GM15510 (cell line): ENCODE results near the gene COG7.

Source experiments
- POLR2A ChIP-seq: IDR thresholded peaks from 3 replicates; pipeline ENCODE4 v1.6.1; 2011; ENCODE audit warnings: borderline replicate concordance; ENCODE audit not compliant: insufficient read length; ENCODE audit errors: extremely low read depth

COG7 gene

DNA sequence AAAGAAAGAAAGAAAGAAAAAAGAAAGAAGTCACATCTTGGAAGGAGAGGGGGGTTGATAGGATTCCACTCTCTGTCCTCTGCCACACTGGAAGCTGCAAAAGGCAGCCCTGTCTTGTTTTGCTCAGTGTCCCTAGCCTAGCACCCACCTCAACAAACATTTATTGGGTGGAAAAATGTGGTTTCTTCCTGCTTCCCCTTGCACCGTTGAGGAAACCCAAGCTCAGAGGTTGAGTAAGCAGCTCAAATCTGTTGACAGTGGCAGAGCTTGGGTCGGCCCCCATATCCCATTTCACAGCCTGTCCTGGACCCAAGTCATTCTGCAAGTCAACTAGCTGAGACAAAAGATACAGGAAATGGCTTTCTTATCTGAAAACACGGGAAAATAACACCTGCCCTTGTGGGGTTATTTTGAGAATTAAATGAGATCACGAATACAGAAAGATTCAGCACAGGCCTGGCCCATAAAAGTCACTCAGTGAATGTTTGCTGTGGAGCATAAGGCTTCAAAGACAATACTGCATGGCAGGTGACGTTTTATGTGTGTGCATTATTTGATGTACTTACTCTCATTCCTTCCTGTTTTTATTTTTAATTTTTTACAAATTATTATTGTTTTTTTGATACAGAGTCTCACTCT, 87.3 kb downstream of the COG7 start:
- TF ChIP-seq POLR2A = no peak

DNA sequence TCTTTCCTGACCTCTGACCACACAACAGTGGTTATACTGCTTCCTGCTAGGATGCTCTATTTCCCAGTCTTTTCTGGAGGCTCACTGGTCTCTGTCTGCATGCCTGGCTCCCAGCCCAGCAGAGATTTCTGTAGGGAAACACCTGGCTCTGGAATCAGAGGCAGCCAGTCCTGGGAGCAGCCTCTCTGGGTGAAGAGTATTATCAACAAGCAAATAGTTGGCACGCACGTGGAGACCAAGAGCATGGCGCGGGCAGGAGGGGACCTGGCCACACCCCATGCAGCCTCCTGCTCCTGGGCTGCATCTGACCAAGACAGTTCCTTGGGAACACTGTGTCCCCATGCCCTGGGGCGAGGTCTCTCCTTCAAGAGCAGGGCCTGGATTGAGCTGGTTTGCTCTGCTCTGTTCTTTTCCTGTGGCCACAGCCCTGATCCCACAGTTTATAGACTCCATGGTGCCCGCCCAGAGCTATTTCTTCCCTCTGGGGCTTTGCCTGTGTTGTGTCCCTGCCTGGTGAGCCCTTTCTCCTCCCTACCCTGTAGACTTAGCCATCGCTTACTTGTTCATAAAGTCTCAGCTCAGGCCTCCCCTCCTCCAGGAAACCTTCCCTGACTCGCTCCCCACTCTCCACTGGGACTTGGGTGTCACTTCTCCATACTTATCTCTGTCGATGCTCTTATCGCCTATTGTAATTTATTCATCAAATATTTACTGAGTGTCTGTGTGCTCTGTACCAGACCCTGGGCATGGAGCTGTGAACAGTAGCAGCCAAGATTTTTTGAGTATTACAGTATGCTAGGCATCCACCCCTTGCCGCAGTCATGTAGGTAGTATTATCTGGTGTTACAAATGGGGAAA, 90.3 kb downstream of the COG7 start:
- no peak for TF ChIP-seq POLR2A

DNA sequence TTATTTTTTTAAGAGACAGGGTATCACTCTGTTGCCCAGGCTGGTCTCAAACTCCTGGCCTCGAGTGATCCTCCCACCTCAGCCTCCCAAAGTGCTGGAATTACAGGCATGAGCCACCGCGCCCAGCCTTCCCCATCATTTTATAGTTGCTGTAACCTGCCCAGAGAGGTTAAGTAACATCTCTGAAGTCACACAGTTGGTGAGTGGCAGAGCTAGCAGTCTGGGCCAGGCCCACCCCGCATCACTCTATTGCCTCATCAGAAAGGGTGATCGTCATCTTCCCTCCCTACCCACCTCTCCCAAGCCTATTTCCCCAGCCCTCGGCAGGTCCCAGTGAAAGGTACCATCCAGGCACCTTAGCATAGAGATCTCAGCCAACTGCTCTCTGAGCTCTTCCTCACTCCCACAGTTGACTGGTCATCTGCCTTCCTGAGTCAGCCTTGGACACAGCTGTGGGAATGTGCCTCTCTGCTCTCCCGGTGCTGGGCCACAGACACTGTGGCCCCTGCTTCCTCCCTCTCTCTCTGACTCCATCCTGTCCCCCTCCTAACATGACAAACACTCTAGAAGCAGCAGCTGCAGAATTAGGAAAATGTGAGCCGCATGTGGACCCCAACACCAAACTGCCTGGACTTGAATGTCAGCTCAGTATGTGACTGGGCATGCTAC, 93.8 kb downstream of the COG7 start:
- no peak for TF ChIP-seq POLR2A

DNA sequence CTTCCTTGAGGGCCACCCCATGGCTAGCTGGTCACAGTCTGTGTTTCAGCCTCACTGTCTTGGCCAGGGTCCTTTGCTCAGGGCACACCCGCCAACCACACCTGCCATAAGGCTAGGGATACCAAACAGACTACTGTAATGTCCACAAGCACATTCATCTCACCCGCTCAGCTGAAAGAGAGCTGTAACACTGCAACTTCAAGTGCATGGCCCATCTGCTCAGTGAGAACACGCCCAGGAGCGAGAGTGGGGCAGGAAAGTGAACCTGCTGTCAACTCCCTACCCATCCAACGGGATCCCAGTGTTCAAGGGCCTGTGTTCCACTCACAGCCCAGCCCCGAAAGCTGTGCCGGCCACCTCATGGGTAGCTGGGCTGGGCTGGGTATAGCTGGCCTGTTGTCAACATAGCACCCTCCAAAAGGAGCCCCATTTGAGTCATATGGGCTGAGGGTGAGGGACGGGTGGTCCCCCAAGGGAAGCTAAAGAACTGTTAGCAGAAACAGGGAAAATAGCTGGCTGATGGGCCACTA, 95.2 kb downstream of the COG7 start:
- TF ChIP-seq POLR2A = no peak

DNA sequence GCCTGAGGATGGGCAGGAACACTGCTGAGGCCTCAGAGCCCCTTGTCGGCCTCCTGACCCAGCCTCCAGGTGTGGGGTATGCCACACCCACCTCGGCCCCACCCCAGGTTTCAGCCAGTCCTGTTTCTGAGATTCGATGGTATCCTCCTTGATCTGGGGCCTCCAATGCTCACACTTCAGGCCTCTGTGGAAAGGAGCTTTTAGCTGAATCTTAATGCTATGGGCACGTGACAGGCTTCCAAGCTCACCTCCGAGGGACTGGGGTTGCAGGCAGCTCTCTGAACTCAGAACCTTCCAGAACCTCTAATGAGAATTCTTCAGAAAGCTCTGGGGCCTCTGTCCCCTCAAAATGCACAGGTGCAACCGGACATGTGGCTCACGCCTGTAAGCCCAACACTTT, 96.0 kb downstream of the COG7 start:
- TF ChIP-seq POLR2A = no peak

DNA sequence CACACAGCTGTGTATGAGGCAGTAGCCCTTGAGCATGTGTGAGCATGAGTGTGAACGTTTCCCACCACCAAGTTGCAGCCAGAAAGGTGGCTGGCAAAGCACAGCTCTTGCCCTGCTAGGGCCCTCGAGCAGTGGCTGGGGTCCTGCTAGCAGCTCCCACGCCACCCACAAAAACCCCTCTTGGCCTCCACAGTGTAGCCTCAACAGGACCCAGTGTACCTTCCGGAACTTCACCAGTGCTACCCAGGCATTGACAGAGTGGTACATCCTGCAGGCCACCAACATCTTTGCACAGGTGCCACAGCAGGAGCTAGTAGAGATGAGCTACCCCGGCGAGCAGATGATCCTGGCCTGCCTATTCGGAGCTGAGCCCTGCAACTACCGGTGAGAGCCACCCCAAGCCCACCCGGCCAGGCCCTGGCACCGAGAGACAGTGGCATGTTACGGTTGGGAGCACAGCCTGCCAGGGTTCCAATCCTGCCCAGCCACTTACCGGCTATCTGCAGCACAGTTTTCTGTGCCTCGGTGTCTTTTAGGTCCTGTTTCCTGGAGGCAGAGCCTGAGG, 97.8 kb downstream of the COG7 start:
- TF ChIP-seq POLR2A = no peak

DNA sequence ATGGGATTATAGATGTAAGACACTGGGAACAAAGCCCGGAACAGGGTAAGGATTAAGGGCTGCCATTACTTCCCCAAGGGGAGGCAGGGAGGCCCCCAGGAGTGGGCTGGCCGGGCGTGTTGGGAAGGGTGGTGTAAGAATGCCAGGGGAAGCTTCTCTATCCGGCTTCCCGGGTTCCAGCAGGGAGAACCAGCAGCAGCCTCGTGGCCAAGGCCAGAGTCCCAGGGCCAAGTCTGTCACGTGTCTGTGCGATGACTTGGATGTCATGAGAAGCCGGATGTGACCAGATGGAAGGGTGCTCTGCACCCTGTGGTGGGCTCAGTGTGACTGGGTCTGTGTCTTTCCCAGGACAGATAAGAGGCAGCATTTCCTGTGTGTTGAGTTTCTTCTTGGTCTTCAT, 98.7 kb downstream of the COG7 start:
- TF ChIP-seq POLR2A = no peak

DNA sequence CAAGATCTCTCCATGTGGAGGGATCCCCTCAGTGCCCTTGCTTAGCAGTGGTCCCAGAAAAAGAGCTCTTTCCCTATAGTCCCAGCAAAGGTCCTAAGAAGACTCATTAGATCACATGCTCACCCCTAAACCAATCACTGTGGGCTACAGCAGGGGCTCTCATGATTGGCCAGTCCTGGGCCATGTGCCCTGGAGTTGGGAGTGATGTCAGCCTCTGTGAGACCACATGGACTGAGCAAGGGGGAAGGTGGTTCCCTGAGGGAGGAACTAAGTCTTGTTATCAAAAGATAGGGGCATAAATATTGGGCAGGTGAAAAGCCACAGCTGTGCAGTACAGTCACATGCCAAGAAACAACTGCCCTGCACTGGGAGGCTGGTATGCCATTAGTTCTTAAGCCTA, 99.5 kb downstream of the COG7 start:
- no peak for TF ChIP-seq POLR2A

DNA sequence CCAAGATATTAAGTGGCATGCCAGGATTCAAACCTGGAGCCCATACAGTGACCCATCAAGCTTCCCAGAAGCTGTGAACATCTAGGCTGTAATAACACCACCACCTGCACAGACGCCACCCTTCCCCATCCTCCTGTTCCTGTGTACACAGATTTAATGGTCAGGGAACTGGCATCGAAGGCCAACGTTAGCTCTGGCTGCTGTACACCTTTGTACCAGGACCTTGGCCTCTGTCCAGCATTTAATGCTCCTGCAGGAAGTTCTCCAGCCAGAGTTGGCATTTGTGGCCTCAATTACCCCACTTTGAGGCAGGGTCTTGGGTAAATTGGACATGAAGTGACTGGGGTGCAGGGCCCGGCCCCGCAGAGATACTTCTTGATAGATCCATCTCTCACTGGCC, 101.6 kb downstream of the COG7 start:
- TF ChIP-seq POLR2A = no peak

DNA sequence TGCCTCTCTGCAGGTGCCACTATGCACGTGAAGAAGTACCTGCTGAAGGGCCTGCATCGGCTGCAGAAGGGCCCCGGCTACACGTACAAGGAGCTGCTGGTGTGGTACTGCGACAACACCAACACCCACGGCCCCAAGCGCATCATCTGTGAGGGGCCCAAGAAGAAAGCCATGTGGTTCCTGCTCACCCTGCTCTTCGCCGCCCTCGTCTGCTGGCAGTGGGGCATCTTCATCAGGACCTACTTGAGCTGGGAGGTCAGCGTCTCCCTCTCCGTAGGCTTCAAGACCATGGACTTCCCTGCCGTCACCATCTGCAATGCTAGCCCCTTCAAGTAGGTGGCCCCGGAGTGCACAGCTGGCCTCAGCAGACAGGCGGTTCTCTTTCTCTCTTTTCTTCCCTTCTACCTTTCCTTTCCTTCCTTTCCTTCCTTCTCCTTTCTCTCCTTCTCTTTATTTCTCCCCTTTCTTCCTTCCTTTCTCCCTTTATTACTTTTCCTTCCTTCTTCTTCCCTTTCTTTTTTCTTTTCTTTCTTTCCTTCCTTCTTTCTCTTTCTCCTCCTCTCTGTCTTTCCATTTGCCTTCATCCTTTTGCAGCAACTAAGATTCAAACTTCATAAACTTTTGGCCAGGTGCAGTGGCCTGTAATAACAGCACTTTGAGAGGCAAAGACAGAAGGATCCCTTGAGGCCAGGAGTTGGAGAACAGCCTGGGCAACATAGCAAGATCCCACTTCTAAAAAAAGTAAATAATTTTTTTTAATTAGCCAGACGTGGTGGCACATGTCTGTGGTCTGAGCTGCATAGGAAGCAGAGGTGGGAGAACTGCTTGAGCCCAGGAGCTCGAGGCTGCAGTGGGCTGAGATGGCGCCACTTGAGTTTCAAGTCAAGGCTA, 104.2 kb downstream of the COG7 start:
- no peak for TF ChIP-seq POLR2A

DNA sequence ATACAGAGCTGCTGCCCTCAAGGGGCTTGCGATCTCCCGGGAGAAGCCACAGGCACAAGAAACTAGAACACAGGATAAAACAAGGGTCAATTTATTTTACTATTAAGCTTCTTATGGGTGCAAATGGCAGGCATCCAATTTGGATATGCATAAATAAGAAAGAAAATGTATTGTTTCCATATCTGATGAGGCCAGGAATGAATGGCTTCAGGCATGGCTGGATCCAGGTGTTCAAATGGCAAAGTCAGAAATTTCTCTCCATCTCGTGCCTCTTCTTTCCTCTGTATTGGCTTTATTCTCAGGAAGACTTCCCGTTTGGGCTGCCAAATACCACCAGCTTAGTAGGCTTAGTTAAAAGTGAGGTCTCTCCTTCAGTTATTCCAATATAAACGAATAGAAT, 107.8 kb downstream of the COG7 start:
- TF ChIP-seq POLR2A = no peak

DNA sequence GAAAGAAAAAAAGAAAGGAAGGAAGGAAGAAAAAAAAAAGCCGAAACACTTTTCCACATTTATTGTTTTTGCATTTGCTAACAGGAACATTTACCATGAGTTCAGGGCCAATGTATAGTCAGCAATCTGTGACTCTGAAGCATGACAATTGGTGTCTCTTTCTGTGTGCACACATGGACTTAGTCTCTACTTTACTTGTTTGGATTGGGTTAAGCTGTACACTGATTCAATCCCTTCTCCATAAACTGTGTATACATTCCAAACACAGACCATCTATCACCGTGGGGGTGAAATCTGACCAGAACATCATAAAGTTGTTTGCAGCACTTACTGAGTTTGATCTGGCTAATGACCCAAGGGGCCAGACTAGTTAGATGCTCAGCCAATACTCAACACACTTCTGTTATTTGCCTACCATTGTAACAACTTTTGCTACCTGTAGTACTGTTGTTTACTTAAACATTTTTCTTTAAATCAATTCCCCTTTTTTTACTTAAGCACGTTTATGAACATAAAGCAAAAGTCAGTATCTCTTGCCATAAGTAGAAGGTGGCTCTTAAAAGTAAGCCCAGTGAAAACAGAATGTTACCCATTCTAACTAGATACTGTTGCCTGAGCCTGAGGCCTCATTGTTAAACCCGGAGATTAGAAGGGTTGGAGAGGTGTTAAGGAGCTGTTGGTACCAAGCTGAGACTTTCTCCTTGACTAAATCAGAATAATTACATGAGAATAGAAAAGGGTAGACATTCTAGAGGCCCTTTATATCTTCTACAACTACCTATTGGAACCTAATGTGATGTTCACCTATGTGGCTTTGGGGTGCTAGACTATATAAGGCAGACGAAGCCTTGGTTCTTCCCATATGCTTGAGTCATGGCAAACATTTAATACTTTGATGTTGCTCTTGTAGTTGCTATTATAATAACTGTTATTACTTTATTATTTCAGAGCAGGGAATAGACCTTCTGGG, 109.1 kb downstream of the COG7 start:
- no peak for TF ChIP-seq POLR2A

DNA sequence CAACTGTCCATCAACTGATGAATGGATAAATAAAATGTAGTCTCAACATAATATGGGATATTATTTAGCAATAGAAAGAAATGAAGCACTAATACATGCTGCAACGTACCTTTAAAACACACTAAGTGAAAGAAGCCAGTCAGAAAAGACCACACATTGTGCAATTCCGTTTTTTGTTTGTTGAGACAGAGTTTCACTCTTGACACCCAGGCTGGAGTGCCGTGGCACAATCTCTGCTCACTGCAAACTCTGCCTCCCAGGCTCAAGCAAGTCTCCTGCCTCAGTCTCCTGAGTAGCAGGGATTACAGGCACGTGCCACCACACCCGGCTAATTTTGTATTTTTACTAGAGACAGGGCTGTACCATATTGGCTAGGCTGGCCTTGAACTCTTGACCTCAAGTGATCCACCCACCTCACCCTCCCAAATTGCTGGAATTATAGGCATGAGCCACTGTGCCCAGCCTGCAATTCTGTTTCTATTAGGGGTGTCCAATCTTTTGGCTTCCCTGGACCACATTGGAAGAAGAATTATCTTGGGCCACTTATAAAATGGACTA, 110.8 kb downstream of the COG7 start:
- no peak for TF ChIP-seq POLR2A

DNA sequence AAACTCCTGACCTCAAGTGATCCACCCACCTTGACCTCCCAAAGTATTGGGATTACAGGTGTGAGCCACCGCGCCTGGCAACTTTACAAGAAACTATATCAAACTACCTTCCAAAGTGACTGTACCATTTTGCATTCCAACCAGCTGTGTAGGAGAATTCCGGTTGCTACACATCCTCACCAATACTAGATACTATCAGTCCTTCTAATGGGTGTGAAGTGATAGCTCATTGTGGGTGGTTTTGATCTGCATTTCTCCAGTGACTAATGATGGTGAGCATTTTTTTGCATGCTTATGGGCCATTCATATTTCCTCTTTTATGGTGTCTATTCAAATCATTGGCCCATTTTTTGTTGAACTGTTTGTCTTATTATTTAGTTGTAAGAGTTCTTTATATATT, 113.2 kb downstream of the COG7 start:
- no peak for TF ChIP-seq POLR2A
